ENCODE results near the gene MMP15.
"Not testable (repeated sequence)": the region's sequence is repeated elsewhere in the genome, so short reads cannot be mapped to it uniquely, and the experiment has no call there.

Gene MMP15

DNA sequence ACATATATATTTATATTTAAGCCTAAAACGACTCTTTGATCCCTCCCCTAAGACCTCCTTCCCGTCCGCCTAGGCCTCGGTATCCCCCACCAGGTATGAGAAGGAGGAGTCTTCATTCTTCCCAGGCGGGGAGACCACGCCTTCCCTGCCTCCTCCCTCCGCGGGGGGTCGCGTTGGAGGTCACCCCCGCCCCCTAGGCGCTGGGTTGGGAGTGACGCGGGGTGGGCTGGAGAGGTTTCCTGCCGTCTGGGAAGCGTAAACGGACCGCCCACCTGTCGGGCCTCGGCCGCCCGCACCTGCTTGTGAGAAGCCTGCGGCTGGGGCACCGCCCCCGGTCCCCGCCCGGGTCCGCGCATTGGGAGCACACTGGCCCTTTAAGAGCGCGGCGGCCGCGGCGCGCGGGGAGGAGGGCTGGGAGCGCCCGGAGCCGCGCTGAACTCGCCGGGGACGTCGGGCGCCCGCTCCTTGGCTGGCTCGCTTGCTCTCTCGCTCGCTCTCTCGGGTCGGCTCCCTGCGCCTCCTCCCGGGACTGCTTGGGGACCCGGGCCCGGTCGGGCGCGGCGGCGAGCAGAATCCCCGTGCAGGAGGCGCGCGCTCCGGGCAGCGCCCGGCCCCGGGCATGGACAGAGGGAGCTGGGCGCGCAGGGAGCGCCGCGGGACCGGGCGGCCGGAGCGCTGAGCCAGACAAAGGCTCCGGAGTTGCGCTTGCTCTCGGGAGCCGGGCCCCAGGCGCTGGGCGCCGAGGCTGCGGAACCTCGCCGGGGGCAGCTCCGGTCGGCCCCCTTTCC is at the start of gene MMP15:
MMP15 (plus strand) TSS at position 404 of the 788 bp plus-strand sequence. CDS start 597 bp downstream, outside the sequence.
- DNase-seq (ENCODE audit: low read depth), result peak; percentile 58
- TF ChIP-seq, protein P1, sequence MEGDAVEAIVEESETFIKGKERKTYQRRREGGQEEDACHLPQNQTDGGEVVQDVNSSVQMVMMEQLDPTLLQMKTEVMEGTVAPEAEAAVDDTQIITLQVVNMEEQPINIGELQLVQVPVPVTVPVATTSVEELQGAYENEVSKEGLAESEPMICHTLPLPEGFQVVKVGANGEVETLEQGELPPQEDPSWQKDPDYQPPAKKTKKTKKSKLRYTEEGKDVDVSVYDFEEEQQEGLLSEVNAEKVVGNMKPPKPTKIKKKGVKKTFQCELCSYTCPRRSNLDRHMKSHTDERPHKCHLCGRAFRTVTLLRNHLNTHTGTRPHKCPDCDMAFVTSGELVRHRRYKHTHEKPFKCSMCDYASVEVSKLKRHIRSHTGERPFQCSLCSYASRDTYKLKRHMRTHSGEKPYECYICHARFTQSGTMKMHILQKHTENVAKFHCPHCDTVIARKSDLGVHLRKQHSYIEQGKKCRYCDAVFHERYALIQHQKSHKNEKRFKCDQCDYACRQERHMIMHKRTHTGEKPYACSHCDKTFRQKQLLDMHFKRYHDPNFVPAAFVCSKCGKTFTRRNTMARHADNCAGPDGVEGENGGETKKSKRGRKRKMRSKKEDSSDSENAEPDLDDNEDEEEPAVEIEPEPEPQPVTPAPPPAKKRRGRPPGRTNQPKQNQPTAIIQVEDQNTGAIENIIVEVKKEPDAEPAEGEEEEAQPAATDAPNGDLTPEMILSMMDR (conservative IDR thresholded peaks at IDR 0.05; ENCODE audit: low read length), result no peak
- peak within 1 kb of the TSS; percentile 63 for H3K4me3 ChIP-seq (ENCODE audit: low read length)

DNA sequence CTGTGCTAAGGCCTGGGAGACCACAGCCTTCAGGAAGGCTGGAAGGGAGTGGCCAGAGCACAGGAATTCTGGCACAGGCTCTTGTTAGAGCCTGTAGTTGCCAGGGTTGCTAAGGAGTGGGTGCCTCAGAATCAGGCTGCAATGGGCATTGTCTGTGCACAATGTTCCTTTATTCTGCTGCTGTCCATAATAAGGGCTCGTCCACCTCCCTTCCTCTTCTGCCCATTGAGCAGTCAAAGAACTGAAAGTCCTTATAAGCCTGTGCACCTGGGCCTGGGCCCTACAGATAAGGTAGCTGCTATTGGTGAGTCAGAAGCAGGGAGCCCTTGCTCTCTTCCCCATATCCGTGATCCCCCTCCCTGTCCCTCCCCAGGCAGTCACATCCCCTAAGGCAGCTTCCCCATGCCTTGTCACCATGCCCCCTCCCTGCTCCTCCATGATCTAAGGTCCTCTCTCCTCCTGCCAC is 49.2 kb upstream of the MMP15 start:
- TF ChIP-seq, protein P1 (conservative IDR thresholded peaks at IDR 0.05; ENCODE audit: low read length), result no peak
- H3K4me3 ChIP-seq (ENCODE audit: low read length), result no peak overlapping the region
- peak; percentile 38 for DNase-seq (ENCODE audit: low read depth)

DNA sequence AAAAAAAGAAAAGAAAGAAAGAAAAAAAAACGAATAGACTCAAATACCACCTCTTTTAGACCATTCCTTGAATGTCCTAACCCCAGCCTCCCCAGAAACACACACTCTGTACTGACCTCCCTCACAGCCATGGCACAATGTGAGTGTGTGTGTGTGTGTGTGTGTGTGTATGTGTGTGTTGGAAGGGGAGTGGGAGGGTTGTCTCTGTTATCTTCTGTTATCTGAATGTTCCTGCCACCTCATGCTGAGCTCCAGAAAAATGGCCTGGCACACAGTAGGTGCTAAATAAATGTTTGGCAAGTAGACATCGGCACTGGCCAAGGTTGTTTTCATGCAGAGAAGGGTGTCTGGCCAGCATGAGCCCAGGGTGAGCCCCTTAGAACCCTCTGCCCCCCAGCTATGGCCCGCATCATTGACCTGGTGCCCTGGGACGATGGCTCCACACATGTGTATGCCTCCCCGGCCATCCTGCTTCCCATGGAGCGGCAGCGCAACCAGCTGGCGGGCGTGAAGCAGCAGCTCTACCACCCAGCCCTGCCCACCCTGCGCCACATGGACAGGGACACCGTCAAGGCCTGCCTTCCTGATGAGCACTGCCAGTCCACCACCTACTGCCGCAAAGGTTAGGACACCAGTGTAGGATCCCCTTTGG is 48.0 kb upstream of the MMP15 start:
- no peak overlapping the region for H3K4me3 ChIP-seq (ENCODE audit: low read length)
- TF ChIP-seq, protein P1 (conservative IDR thresholded peaks at IDR 0.05; ENCODE audit: low read length), result no peak

DNA sequence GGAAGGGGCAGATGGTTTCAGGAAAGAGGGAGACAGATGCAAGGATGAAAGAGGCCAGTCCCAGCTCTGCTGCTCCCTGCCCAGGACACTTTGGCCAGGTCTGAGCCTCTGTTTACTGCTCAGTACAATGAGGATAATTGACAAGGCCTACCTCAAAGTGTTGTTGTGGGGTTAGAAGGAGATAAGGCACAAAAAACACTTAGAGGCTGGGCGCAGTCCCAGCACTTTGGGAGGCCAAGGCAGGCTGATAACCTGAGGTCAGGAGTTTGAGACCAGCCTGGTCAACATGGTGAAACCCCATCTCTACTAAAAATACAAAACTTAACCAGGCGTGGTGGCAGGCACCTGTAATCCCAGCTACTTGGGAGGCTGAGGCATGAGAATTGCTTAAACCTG is 47.5 kb upstream of the MMP15 start:
- H3K4me3 ChIP-seq (ENCODE audit: low read length); DNase-seq (ENCODE audit: low read depth): not testable (repeated sequence)

More for the DNA sequence above, 48.0 kb upstream of the MMP15 start:
- DNase-seq (ENCODE audit: low read depth), result no peak

DNA sequence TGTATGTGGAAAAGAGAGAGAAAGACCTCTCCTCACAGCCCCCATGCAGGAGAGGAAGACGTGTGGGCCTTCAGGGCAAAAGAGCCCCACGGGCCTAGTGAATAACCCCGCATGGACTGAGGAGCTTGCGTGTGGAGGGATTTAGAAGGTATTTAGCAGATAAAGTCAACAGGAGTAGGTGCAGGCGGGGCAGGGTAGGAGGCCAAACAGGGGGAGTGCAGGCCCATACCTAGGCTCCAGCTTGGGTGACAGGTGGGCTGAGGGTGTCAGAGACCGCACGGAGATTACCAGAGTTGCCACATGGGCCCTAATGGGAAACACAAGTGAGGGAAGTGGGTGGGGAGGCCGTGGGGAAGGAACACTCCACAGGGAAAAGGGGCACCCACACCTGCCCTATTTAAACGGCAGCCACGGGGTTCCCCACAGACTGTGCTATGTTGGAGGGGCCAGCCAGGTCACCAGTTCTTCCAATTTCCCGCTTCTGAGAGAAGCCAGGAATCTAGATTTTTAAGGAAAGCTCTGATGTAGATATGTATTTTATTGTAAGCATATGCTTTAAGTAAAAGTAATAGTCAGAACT is 46.5 kb upstream of the MMP15 start:
- no peak for DNase-seq (ENCODE audit: low read depth)
- no peak overlapping the region for H3K4me3 ChIP-seq (ENCODE audit: low read length)
- TF ChIP-seq, protein P1 (conservative IDR thresholded peaks at IDR 0.05; ENCODE audit: low read length), result no peak

DNA sequence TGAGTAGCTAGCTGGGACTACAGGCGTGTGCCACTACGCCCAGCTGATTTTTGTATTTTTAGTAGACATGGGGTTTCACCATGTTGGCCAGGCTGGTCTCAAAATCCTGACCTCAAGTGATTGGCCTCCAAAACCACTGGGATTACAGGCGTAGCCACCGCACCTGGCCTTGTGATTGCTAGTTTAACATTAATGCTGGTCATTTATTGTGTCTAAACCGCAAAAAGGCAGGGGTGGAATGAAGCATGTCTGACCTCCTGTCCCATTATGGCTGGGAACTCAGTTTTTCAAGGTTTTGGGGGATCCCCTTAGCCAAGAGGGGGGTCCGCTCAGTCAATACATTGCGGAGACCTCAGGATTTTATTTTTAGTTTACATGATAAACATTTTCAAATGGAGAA is 43.9 kb upstream of the MMP15 start:
- DNase-seq (ENCODE audit: low read depth), result no peak
- no peak overlapping the region for H3K4me3 ChIP-seq (ENCODE audit: low read length)
- TF ChIP-seq, protein P1 (conservative IDR thresholded peaks at IDR 0.05; ENCODE audit: low read length), result no peak

DNA sequence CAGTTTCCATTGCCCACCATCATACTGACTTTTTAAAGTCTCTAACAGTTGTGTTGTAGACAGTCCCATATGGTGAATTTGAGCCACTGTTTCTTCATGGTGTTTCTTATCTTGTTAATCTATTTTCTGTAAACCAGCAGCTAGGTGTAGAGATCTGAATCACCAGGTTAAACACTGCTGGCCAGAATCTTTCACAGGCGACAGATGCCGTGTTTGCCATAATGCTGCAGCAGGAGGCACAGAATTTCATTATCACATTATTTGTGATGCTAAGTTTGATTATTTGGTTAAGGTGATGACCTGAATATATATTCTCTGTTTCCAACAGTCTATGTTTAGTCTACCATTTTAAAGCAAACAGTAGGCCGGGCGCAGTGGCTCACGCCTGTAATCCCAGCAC is 43.2 kb upstream of the MMP15 start:
- DNase-seq (ENCODE audit: low read depth), result no peak
- H3K4me3 ChIP-seq (ENCODE audit: low read length), result no peak overlapping the region
- TF ChIP-seq, protein P1 (conservative IDR thresholded peaks at IDR 0.05; ENCODE audit: low read length), result no peak

Measured in AG10803 (cell line).